HEK293T (cell line): ENCODE results near the gene CFAP100.

Experiments used
- BHLHE40 ChIP-seq: fragments of 450-650 bp; IDR thresholded peaks from 2 replicates; pipeline ENCODE4 v1.6.1; 2016; ENCODE audit warnings: mild to moderate bottlenecking, moderate library complexity, borderline replicate concordance
- ELF4 ChIP-seq: fragments of 450-650 bp; IDR thresholded peaks from 2 replicates; pipeline ENCODE4 v1.6.1; 2017; ENCODE audit warnings: antibody characterized with exemption
- FOXA1 ChIP-seq: fragments of 450-650 bp; IDR thresholded peaks from 2 replicates; pipeline ENCODE4 v1.6.1; 2016; ENCODE audit warnings: mild to moderate bottlenecking
- FOXK2 ChIP-seq: fragments of 450-650 bp; IDR thresholded peaks from 2 replicates; pipeline ENCODE4 v1.6.1; 2016; ENCODE audit warnings: mild to moderate bottlenecking
- HDGF ChIP-seq: fragments of 450-650 bp; IDR thresholded peaks from 2 replicates; pipeline ENCODE4 v1.6.1; 2017; ENCODE audit warnings: antibody characterized with exemption, borderline replicate concordance
- LEF1 ChIP-seq: fragments of 450-650 bp; IDR thresholded peaks from 2 replicates; pipeline ENCODE4 v1.6.1; 2017; ENCODE audit warnings: mild to moderate bottlenecking, borderline replicate concordance
- PKNOX1 ChIP-seq: fragments of 450-650 bp; IDR thresholded peaks from 2 replicates; pipeline ENCODE4 v1.6.1; 2016
- SP1 ChIP-seq: fragments of 450-650 bp; IDR thresholded peaks from 2 replicates; pipeline ENCODE4 v1.6.1; 2017
- SUZ12 ChIP-seq: fragments of 450-650 bp; IDR thresholded peaks from 2 replicates; pipeline ENCODE4 v1.6.1; 2016; ENCODE audit warnings: mild to moderate bottlenecking
- TARDBP ChIP-seq: fragments of 450-650 bp; IDR thresholded peaks from 2 replicates; pipeline ENCODE4 v1.6.1; 2016
- ZNF384 ChIP-seq: fragments of 450-650 bp; IDR thresholded peaks from 2 replicates; pipeline ENCODE4 v1.6.1; 2016

DNA sequence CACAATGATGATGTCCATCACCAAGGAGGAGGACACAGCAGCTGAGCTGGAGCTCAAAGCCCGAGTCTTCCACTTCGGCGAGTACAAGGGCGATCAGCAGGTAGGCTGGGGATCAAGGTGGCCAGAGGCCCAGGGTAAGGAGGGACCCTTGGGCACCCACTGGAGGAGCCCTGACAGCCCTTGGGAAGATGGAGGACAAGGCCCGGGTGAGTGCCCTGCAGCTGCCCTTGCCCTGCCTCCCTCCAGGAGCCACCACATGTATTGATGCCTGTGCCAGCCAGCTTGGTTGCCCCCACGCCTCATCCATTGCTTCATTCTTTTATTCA, 38.4 kb downstream of the CFAP100 start:
- TF ChIP-seq HDGF (no peak), SP1 (no peak), ZNF384 (no peak), FOXA1 (no peak), ELF4 (no peak), PKNOX1 (no peak), SUZ12 (no peak), TARDBP (no peak), BHLHE40 (no peak), FOXK2 (no peak), LEF1 (no peak)
